ENCODE results near the gene RNF151. TPM values are rescaled to one million over a fixed set of nuclear protein-coding genes. Genes with fewer than 3 reads are reported as not detected.

The RNF151 gene
- total and polyA plus RNA-seq, 2 of the 13 experiments (the other 11 are each of a cell fraction or from before 2014, with no cell fraction given): not detected

DNA sequence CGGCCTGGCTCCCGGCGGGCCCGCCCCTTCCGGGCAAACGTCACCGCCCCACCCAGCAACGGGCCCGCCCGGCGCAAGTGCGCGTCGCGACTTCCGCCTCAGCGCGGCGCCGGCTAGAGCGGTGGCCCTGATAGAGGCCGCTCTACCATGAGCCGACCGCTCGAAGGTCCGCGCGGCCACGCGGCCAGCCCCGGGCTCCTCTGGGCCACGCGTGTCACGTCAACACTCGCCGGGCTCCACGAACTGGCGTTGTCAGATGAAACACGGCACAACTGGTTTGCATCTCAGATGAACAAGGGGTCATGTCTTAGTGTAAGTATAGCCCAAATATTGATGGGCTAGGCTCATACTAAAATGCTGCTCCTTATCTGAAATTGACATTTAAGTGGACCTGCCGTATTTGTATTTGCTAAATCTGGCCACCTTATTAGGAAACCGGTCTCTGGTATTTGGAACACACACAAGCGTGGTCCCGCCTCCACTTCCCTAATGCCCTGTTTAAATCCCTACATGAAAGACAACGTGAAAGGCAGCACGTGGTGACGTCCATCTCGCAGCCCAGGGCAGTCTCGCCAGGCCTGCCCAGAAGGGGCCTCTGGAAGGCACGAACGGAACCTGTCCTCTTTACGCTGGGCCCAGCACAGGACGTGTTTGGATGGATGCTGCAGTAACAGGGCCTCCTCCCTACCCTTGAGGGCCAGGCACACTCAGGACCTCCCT is 43.3 kb downstream of the RNF151 start, which contains the start of gene ZNF598 (continued):
- TF ChIP-seq, protein P1, sequence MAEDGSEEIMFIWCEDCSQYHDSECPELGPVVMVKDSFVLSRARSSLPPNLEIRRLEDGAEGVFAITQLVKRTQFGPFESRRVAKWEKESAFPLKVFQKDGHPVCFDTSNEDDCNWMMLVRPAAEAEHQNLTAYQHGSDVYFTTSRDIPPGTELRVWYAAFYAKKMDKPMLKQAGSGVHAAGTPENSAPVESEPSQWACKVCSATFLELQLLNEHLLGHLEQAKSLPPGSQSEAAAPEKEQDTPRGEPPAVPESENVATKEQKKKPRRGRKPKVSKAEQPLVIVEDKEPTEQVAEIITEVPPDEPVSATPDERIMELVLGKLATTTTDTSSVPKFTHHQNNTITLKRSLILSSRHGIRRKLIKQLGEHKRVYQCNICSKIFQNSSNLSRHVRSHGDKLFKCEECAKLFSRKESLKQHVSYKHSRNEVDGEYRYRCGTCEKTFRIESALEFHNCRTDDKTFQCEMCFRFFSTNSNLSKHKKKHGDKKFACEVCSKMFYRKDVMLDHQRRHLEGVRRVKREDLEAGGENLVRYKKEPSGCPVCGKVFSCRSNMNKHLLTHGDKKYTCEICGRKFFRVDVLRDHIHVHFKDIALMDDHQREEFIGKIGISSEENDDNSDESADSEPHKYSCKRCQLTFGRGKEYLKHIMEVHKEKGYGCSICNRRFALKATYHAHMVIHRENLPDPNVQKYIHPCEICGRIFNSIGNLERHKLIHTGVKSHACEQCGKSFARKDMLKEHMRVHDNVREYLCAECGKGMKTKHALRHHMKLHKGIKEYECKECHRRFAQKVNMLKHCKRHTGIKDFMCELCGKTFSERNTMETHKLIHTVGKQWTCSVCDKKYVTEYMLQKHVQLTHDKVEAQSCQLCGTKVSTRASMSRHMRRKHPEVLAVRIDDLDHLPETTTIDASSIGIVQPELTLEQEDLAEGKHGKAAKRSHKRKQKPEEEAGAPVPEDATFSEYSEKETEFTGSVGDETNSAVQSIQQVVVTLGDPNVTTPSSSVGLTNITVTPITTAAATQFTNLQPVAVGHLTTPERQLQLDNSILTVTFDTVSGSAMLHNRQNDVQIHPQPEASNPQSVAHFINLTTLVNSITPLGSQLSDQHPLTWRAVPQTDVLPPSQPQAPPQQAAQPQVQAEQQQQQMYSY (CRISPR knock-in tag; IDR thresholded peaks at IDR 0.05): no peak
- TF ChIP-seq, protein P2, sequence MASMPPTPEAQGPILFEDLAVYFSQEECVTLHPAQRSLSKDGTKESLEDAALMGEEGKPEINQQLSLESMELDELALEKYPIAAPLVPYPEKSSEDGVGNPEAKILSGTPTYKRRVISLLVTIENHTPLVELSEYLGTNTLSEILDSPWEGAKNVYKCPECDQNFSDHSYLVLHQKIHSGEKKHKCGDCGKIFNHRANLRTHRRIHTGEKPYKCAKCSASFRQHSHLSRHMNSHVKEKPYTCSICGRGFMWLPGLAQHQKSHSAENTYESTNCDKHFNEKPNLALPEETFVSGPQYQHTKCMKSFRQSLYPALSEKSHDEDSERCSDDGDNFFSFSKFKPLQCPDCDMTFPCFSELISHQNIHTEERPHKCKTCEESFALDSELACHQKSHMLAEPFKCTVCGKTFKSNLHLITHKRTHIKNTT (CRISPR knock-in tag; IDR thresholded peaks at IDR 0.05): no peak
- TF ChIP-seq GABPA (IDR thresholded peaks at IDR 0.05; ENCODE audit: low read depth, low read length) (peak; percentile 89), GABPA (CRISPR knock-in tag; IDR thresholded peaks at IDR 0.05; ENCODE audit: low read depth) (peak; percentile 87), SNRNP70 (IDR thresholded peaks at IDR 0.05; ENCODE audit: low read depth, low read length) (no peak), KMT2B (CRISPR knock-in tag; IDR thresholded peaks at IDR 0.05) (peak; percentile 52), ZNF160 (CRISPR knock-in tag; IDR thresholded peaks at IDR 0.05) (no peak), PITX1 (CRISPR knock-in tag; IDR thresholded peaks at IDR 0.05) (peak; percentile 11; the same call in 1 of the 2 replicates), AKAP8 (CRISPR knock-in tag; IDR thresholded peaks at IDR 0.05) (no peak), KLF9 (CRISPR knock-in tag; IDR thresholded peaks at IDR 0.05; ENCODE audit: low read depth) (no peak), ZNF598 (CRISPR knock-in tag; IDR thresholded peaks at IDR 0.05; ENCODE audit: borderline replicate concordance) (0 out of 2 replicates have a peak, but pooled peaks have one; percentile 71), ZNF333 (CRISPR knock-in tag; IDR thresholded peaks at IDR 0.05; ENCODE audit: borderline replicate concordance) (no peak), ZNF616 (CRISPR knock-in tag; IDR thresholded peaks at IDR 0.05; ENCODE audit: low read depth) (peak; percentile 34; the same call in 1 of the 2 replicates)
- TF ChIP-seq, protein P3, sequence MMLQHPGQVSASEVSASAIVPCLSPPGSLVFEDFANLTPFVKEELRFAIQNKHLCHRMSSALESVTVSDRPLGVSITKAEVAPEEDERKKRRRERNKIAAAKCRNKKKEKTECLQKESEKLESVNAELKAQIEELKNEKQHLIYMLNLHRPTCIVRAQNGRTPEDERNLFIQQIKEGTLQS (CRISPR knock-in tag; IDR thresholded peaks at IDR 0.05): 0 out of 2 replicates have a peak, but pooled peaks have one; percentile 21
- TF ChIP-seq, protein P4, sequence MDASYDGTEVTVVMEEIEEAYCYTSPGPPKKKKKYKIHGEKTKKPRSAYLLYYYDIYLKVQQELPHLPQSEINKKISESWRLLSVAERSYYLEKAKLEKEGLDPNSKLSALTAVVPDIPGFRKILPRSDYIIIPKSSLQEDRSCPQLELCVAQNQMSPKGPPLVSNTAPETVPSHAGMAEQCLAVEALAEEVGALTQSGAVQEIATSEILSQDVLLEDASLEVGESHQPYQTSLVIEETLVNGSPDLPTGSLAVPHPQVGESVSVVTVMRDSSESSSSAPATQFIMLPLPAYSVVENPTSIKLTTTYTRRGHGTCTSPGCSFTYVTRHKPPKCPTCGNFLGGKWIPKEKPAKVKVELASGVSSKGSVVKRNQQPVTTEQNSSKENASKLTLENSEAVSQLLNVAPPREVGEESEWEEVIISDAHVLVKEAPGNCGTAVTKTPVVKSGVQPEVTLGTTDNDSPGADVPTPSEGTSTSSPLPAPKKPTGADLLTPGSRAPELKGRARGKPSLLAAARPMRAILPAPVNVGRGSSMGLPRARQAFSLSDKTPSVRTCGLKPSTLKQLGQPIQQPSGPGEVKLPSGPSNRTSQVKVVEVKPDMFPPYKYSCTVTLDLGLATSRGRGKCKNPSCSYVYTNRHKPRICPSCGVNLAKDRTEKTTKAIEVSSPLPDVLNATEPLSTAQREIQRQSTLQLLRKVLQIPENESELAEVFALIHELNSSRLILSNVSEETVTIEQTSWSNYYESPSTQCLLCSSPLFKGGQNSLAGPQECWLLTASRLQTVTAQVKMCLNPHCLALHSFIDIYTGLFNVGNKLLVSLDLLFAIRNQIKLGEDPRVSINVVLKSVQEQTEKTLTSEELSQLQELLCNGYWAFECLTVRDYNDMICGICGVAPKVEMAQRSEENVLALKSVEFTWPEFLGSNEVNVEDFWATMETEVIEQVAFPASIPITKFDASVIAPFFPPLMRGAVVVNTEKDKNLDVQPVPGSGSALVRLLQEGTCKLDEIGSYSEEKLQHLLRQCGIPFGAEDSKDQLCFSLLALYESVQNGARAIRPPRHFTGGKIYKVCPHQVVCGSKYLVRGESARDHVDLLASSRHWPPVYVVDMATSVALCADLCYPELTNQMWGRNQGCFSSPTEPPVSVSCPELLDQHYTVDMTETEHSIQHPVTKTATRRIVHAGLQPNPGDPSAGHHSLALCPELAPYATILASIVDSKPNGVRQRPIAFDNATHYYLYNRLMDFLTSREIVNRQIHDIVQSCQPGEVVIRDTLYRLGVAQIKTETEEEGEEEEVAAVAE (CRISPR knock-in tag; IDR thresholded peaks at IDR 0.05; ENCODE audit: borderline replicate concordance): no peak; the same call in 1 of the 2 replicates
- TF ChIP-seq, protein P5, sequence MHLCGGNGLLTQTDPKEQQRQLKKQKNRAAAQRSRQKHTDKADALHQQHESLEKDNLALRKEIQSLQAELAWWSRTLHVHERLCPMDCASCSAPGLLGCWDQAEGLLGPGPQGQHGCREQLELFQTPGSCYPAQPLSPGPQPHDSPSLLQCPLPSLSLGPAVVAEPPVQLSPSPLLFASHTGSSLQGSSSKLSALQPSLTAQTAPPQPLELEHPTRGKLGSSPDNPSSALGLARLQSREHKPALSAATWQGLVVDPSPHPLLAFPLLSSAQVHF (CRISPR knock-in tag; IDR thresholded peaks at IDR 0.05): peak; percentile 51; the same call in 1 of the 2 replicates

Measured in HepG2 (cell line).